DOHH2 (cell line): ENCODE measurements around the gene RELN.

Source experiments
- H3F3A ChIP-seq: fragments of 200-600 bp; sonication (generic), shearing (Covaris generic); 2 replicates; pipeline ENCODE4 v1.6.0; 2016; ENCODE audit warnings: antibody characterized with exemption, mild to moderate bottlenecking; ENCODE audit not compliant: control insufficient read depth, insufficient read depth
- H3K27ac ChIP-seq: fragments of 200-600 bp; sonication (generic); 2 replicates; pipeline ENCODE4 v1.5.1; 2014; ENCODE audit warnings: low read depth, mild to moderate bottlenecking, low read length, moderate library complexity
- H3K27me3 ChIP-seq: fragments of 200-600 bp; sonication (generic); 2 replicates; pipeline ENCODE4 v1.6.1; 2014; ENCODE audit warnings: mild to moderate bottlenecking, low read length, mixed read lengths; ENCODE audit not compliant: control insufficient read depth
- H3K36me3 ChIP-seq: fragments of 200-600 bp; sonication (generic); 2 replicates; pipeline ENCODE4 v1.6.1; 2014; ENCODE audit warnings: mild to moderate bottlenecking, low read length, moderate library complexity, mixed read lengths; ENCODE audit not compliant: control insufficient read depth
- H3K4me1 ChIP-seq: fragments of 200-600 bp; sonication (generic); 2 replicates; pipeline ENCODE4 v1.6.1; 2014; ENCODE audit warnings: mild to moderate bottlenecking, low read length, mixed read lengths; ENCODE audit not compliant: control insufficient read depth
- H3K4me2 ChIP-seq: fragments of 200-600 bp; sonication (generic); 2 replicates; pipeline ENCODE4 v1.6.0; 2014; ENCODE audit warnings: mild to moderate bottlenecking, low read length, moderate library complexity
- H3K4me3 ChIP-seq: fragments of 200-600 bp; sonication (generic); 2 replicates; pipeline ENCODE4 v1.5.1; 2014; ENCODE audit warnings: mild to moderate bottlenecking, low read length, mixed read lengths
- H3K79me2 ChIP-seq: fragments of 200-600 bp; sonication (generic); 2 replicates; pipeline ENCODE4 v1.6.1; 2014; ENCODE audit warnings: mild to moderate bottlenecking, low read length, mixed read lengths; ENCODE audit not compliant: control insufficient read depth
- H3K9me2 ChIP-seq: fragments of 200-600 bp; sonication (generic); replicated peaks from 2 replicates; pipeline ENCODE4 v1.6.1; 2014; ENCODE audit warnings: mild to moderate bottlenecking, low read length, mixed read lengths; ENCODE audit not compliant: control insufficient read depth
- H3K9me3 ChIP-seq: fragments of 200-600 bp; sonication (generic); 2 replicates; pipeline ENCODE4 v1.6.1; 2014; ENCODE audit warnings: antibody characterized with exemption, low read length, mixed read lengths; ENCODE audit not compliant: control insufficient read depth, insufficient read depth
- H4K20me1 ChIP-seq: fragments of 200-600 bp; sonication (generic); 2 replicates; pipeline ENCODE4 v1.6.0; 2014; ENCODE audit warnings: low read depth, mild to moderate bottlenecking, antibody characterized with exemption, low read length, moderate library complexity; ENCODE audit not compliant: control insufficient read depth, insufficient read depth
- CTCF ChIP-seq: fragments of 200-600 bp; sonication (generic); IDR thresholded peaks from one replicate; pipeline ENCODE4 v1.5.1; 2014; ENCODE audit warnings: antibody characterized with exemption, mild to moderate bottlenecking, low read depth, low read length; ENCODE audit not compliant: poor library complexity, severe bottlenecking
- EZH2phosphoT487 ChIP-seq: fragments of 200-600 bp; sonication (generic); IDR thresholded peaks from 2 replicates; pipeline ENCODE4 v1.6.1; 2017; ENCODE audit warnings: borderline replicate concordance, mild to moderate bottlenecking, antibody characterized with exemption, low read length, moderate library complexity, mixed read lengths

RELN gene

GRCh38 chr7:104010052-104010909 lies 20.8 kb upstream of the RELN start:
- Histone ChIP-seq H3K27me3 (no peaks in the 10 kb centered on the region), H3K79me2 (no peaks in the 10 kb centered on the region), H3K9me3 (no peaks in the 10 kb centered on the region), H3K9me2 (no peaks in the 10 kb centered on the region), H3K4me2 (no peak overlapping the region), H3K4me1 (no peaks in the 10 kb centered on the region), H4K20me1 (no peaks in the 10 kb centered on the region), H3F3A (no peaks in the 10 kb centered on the region), H3K27ac (no peak overlapping the region), H3K36me3 (no peaks in the 10 kb centered on the region), H3K4me3 (no peak overlapping the region)
- TF ChIP-seq CTCF (no peak), EZH2phosphoT487 (no peak)

GRCh38 chr7:104008107-104008506 lies 18.6 kb upstream of the RELN start:
- Histone ChIP-seq H3K4me1 (no peaks in the 10 kb centered on the region), H3K4me2 (no peak overlapping the region), H3F3A (no peaks in the 10 kb centered on the region), H3K4me3 (no peak overlapping the region), H3K27ac (no peak overlapping the region), H3K27me3 (no peaks in the 10 kb centered on the region), H4K20me1 (no peaks in the 10 kb centered on the region), H3K36me3 (no peaks in the 10 kb centered on the region), H3K9me3 (no peaks in the 10 kb centered on the region), H3K9me2 (no peaks in the 10 kb centered on the region), H3K79me2 (no peaks in the 10 kb centered on the region)
- TF ChIP-seq EZH2phosphoT487 = no peak

- Histone ChIP-seq H3F3A (no peaks in the 10 kb centered on the region), H3K27ac (no peak overlapping the region), H3K9me2 (no peaks in the 10 kb centered on the region), H3K9me3 (no peaks in the 10 kb centered on the region), H3K27me3 (no peaks in the 10 kb centered on the region), H3K4me3 (no peak overlapping the region), H3K79me2 (no peaks in the 10 kb centered on the region), H3K4me1 (no peaks in the 10 kb centered on the region), H3K36me3 (no peaks in the 10 kb centered on the region), H4K20me1 (no peaks in the 10 kb centered on the region), H3K4me2 (no peak overlapping the region)
- TF ChIP-seq EZH2phosphoT487 (no peak), CTCF (no peak)
Observed at GRCh38 chr7:104007614-104008013, 18.2 kb upstream of the RELN start.

- Histone ChIP-seq H3K9me2 (no peaks in the 10 kb centered on the region), H3K27ac (no peak overlapping the region), H3K9me3 (no peaks in the 10 kb centered on the region), H3K27me3 (peaks cover 3% of the 10 kb centered on the region; the same call in 1 of the 2 replicates), H3F3A (no peaks in the 10 kb centered on the region), H3K36me3 (no peaks in the 10 kb centered on the region), H3K4me3 (no peak overlapping the region), H4K20me1 (no peaks in the 10 kb centered on the region), H3K4me1 (no peaks in the 10 kb centered on the region), H3K4me2 (no peak overlapping the region), H3K79me2 (no peaks in the 10 kb centered on the region)
- no peak for TF ChIP-seq CTCF
- TF ChIP-seq EZH2phosphoT487 = no peak
Observed at GRCh38 chr7:104005197-104005596, 15.7 kb upstream of the RELN start.
